ENCODE results near the gene EEF1B2. TPM values are rescaled to one million over a fixed set of nuclear protein-coding genes. Genes with fewer than 3 reads are reported as not detected.
"Not testable (repeated sequence)": the region's sequence is repeated elsewhere in the genome, so short reads cannot be mapped to it uniquely, and the experiment has no call there.

The EEF1B2 gene
- total RNA-seq: 439 and 462 TPM in 2 replicates

- intact Hi-C loops (cut with micrococcal nuclease): loop anchor here (1.0 to 10.0 kb wide), 11 partner anchors 73 to 1552 kb away; partner anchors contain the start of genes ADAM23, CCNYL1, CREB1 and FASTKD2
Observed at GRCh38 chr2:206159346-206160124, at the start of gene EEF1B2, which contains the start of gene NDUFS1. Gene EEF1B2, plus strand, starts transcription at chr2:206159895. Its CDS starts 85 bp downstream, at chr2:206159980. Gene NDUFS1, minus strand, starts transcription at chr2:206159444. Its CDS starts 5,766 bp downstream, at chr2:206153678.

- intact Hi-C loops (cut with micrococcal nuclease): no loop called here
Observed at GRCh38 chr2:206112108-206112507, 47.6 kb upstream of the EEF1B2 start.

- intact Hi-C loops (cut with micrococcal nuclease): no loop called here
Observed at GRCh38 chr2:206112846-206113547, 46.7 kb upstream of the EEF1B2 start.

- intact Hi-C loops (cut with micrococcal nuclease): no loop called here
Observed at GRCh38 chr2:206115026-206115578, 44.6 kb upstream of the EEF1B2 start.

- intact Hi-C loops (cut with micrococcal nuclease): no loop called here
Observed at GRCh38 chr2:206116278-206116677, 43.4 kb upstream of the EEF1B2 start.

GRCh38 chr2:206122569-206122968, 37.1 kb upstream of the EEF1B2 start:
- intact Hi-C loops (cut with micrococcal nuclease): not testable (repeated sequence)

GRCh38 chr2:206125901-206126300, 33.8 kb upstream of the EEF1B2 start:
- intact Hi-C loops (cut with micrococcal nuclease): no loop called here

GRCh38 chr2:206127656-206128055, 32.0 kb upstream of the EEF1B2 start:
- intact Hi-C loops (cut with micrococcal nuclease): no loop called here

- intact Hi-C loops (cut with micrococcal nuclease): no loop called here
Observed at GRCh38 chr2:206143451-206143850, 16.2 kb upstream of the EEF1B2 start.

GRCh38 chr2:206144383-206144782, 15.3 kb upstream of the EEF1B2 start:
- intact Hi-C loops (cut with micrococcal nuclease): no loop called here

GRCh38 chr2:206145665-206146064, 14.0 kb upstream of the EEF1B2 start:
- intact Hi-C loops (cut with micrococcal nuclease): no loop called here

- intact Hi-C loops (cut with micrococcal nuclease): no loop called here
Observed at GRCh38 chr2:206149330-206149729, 10.4 kb upstream of the EEF1B2 start.

GRCh38 chr2:206150168-206150567, 9.5 kb upstream of the EEF1B2 start:
- intact Hi-C loops (cut with micrococcal nuclease): loop anchor here (10.0 kb wide), 1 partner anchor 1185 kb away; no protein-coding TSS in a partner anchor

GRCh38 chr2:206150631-206151030, 9.1 kb upstream of the EEF1B2 start:
- intact Hi-C loops (cut with micrococcal nuclease): loop anchor here (10.0 kb wide), 1 partner anchor 1184 kb away; no protein-coding TSS in a partner anchor

GRCh38 chr2:206154197-206154596, 5.5 kb upstream of the EEF1B2 start:
- intact Hi-C loops (cut with micrococcal nuclease): loop anchor here (10.0 kb wide), 1 partner anchor 1181 kb away; no protein-coding TSS in a partner anchor

GRCh38 chr2:206157014-206157413, 2.7 kb upstream of the EEF1B2 start:
- intact Hi-C loops (cut with micrococcal nuclease): loop anchor here (5.0 to 10.0 kb wide), 2 partner anchors 135 to 1178 kb away; no protein-coding TSS in a partner anchor

- intact Hi-C loops (cut with micrococcal nuclease): loop anchor here (1.0 to 10.0 kb wide), 10 partner anchors 72 to 1553 kb away; partner anchors contain the start of genes CCNYL1, CREB1, FASTKD2 and INO80D
Observed at GRCh38 chr2:206158563-206159345, 941 bp upstream of the EEF1B2 start.

GRCh38 chr2:206160125-206160806, 571 bp downstream of the EEF1B2 start:
- intact Hi-C loops (cut with micrococcal nuclease): loop anchor here (5.0 kb wide), 1 partner anchor 282 kb away; the partner anchor contains the start of gene ADAM23

GRCh38 chr2:206160807-206161179, 1.1 kb downstream of the EEF1B2 start:
- intact Hi-C loops (cut with micrococcal nuclease): loop anchor here (5.0 kb wide), 1 partner anchor 282 kb away; the partner anchor contains the start of gene ADAM23

- intact Hi-C loops (cut with micrococcal nuclease): loop anchor here (5.0 kb wide), 1 partner anchor 280 kb away; the partner anchor contains the start of gene ADAM23
Observed at GRCh38 chr2:206162401-206162800, 2.7 kb downstream of the EEF1B2 start.
